AG09309 (cell line): ENCODE data around the gene PTPRN2.

Source experiments
- DNase-seq: peaks from one replicate; pipeline ENCODE4 v3.0.0-alpha.2; 2010; ENCODE audit warnings: low read depth
- H3K4me3 ChIP-seq: 2 replicates; pipeline ENCODE4 v1.5.1; 2011; ENCODE audit warnings: mild to moderate bottlenecking, low read depth, low read length, moderate library complexity; ENCODE audit not compliant: control insufficient read depth
- TF ChIP-seq, protein P1 (sequence below): IDR thresholded peaks from 2 replicates; pipeline ENCODE4 v1.5.1; 2011; ENCODE audit warnings: mild to moderate bottlenecking, low read depth, low read length, inconsistent platforms; ENCODE audit not compliant: insufficient read depth, control insufficient read depth; ENCODE audit errors: missing control alignments

PTPRN2 gene

DNA sequence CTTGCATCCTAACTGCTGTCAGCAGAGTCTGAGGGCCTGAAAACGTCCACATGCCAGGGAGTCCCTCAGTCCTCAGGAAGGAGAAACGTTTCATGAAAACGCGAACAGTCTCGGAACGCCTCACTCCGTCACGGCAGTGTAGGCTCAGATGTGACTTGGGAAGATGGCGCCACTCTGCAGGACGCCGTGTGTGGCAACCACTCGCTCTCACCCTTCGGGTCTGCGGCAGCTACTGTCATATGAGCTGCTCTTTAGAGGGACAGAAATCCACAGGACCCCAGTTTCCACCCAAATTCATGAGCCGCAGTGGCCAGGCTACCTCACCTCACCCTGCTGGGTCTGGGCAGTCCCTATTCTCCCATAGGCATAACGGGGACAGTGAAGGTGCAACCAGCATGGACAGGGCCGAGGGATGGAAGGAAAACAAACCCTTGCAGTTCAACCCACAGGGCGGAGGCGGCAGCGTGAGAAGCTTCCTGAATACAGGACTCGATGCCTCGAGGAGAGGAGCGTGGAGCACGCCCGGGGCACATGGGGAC, 812.5 kb downstream of the PTPRN2 start:
- TF ChIP-seq, protein P1, sequence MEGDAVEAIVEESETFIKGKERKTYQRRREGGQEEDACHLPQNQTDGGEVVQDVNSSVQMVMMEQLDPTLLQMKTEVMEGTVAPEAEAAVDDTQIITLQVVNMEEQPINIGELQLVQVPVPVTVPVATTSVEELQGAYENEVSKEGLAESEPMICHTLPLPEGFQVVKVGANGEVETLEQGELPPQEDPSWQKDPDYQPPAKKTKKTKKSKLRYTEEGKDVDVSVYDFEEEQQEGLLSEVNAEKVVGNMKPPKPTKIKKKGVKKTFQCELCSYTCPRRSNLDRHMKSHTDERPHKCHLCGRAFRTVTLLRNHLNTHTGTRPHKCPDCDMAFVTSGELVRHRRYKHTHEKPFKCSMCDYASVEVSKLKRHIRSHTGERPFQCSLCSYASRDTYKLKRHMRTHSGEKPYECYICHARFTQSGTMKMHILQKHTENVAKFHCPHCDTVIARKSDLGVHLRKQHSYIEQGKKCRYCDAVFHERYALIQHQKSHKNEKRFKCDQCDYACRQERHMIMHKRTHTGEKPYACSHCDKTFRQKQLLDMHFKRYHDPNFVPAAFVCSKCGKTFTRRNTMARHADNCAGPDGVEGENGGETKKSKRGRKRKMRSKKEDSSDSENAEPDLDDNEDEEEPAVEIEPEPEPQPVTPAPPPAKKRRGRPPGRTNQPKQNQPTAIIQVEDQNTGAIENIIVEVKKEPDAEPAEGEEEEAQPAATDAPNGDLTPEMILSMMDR, result no peak
- DNase-seq, result no peak

GRCh38 chr7:157774495-157774894, 813.1 kb downstream of the PTPRN2 start:
- no peak overlapping the region for H3K4me3 ChIP-seq
- TF ChIP-seq, protein P1, result no peak
- no peak for DNase-seq

More for the DNA sequence above, 812.5 kb downstream of the PTPRN2 start:
- H3K4me3 ChIP-seq, result no peak overlapping the region

DNA sequence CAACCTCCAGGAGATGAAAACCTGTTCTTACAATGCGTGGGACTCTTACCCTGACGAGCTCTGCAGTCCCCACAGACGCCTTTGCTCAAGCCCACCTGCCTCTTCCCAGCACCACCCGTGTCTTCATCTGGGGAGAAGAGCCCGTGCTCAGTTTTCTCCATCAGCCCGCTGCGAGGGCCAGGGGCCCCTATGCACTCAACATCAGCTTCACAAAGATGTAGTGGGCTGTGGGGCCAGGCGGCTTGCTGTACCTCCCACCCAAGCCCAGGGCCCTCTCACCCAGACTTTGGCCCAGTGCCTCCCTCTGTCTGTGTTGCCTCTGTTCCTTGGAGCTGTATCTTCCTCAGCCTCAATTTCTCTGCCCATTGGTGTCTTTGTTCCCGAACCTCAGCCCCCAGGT, 814.3 kb downstream of the PTPRN2 start:
- TF ChIP-seq, protein P1, result no peak
- no peak overlapping the region for H3K4me3 ChIP-seq
- no peak for DNase-seq

DNA sequence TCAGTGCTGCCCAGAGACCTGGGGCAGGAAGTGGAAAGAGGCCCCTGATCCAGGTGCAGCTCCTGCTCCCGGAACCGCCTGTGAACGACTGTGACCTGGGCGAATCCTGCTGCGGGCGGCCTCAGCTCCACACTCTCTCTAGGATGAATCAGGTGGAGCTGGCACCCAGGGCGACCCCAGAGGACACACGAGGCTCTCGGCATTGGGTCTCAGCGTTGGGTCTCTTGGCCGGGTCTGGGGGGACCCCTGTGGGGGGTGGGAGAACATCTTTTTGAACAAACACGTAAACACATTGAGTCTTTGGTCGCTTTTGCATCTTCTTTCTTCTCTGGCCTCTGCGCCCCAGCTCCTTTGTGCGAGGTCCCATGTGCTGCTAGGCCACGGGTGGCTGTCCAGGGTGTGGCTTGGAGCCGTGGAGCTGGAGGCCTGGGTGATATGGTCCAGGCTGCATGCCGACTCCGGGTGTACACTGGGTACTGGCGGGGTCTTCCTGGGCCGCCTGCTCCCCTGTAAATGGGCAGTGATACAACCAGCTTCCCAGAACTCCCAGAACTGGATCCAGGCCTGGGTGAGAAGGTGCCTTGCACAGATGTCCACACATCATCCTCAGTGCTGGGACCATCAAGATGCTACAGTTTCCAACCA, 815.0 kb downstream of the PTPRN2 start:
- H3K4me3 ChIP-seq, result no peak overlapping the region
- TF ChIP-seq, protein P1, result no peak
- DNase-seq, result no peak

GRCh38 chr7:157771689-157772088, 815.9 kb downstream of the PTPRN2 start:
- no peak for DNase-seq
- H3K4me3 ChIP-seq, result no peak overlapping the region
- TF ChIP-seq, protein P1, result no peak

DNA sequence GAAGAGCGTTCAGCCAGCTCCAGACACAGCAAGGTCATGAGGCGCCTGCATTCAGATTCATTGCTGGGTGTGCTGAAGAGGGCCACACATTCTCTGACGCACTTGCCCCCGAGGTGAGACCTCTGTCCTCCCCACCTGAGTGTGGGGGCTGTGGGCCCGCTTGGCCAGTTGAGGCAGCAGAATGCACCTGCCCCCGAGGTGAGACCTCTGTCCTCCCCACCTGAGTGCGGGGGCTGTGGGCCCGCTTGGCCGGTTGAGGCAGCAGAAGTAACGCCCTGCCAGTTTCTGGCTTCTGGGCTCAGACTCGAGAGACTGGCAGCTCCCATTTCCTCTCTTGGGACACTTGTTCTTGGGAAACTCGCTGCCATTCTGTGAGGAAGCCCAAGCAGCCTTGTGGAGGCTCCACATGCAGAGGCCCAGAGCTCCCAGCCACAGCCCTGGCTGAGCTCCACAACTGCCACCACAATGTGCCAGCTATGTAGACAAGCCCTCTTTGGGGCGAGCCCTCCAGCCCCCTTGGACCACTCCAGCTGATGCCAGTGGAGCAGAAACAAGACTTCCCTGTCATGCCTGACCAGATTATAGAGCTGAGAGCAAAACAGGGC, 816.8 kb downstream of the PTPRN2 start:
- H3K4me3 ChIP-seq, result no peak overlapping the region
- TF ChIP-seq, protein P1, result no peak
- DNase-seq, result no peak
